Glomerular endothelial cell (primary cell): ENCODE results near the gene CDRT15. TPM values are rescaled to one million over a fixed set of nuclear protein-coding genes. Genes with fewer than 3 reads are reported as not detected.
"Not testable (repeated sequence)": the region's sequence is repeated elsewhere in the genome, so short reads cannot be mapped to it uniquely, and the experiment has no call there.

Experiments
- DNase-seq: peaks from one replicate; pipeline ENCODE4 v3.0.0-alpha.2; 2011; ENCODE audit warnings: low read depth, low spot score; ENCODE audit errors: extremely low read depth
- total RNA-seq: library from RNA; depleted of rRNA; stranded (reverse); fragments of >200 nt; gene quantifications from 2 replicates; pipeline ENCODE4 v1.2.3, GENCODE V29; 2015

The CDRT15 gene
- total RNA-seq, 1 donor from 2014 or later = not detected

GRCh38 chr17:14209215-14209614 is 27.4 kb downstream of the CDRT15 start:
- no peak for DNase-seq

- no peak for DNase-seq
Measured at GRCh38 chr17:14207791-14208190, 28.9 kb downstream of the CDRT15 start.

GRCh38 chr17:14206891-14207290 is 29.8 kb downstream of the CDRT15 start:
- no peak for DNase-seq

- DNase-seq = no peak
Measured at GRCh38 chr17:14205992-14206461, 30.6 kb downstream of the CDRT15 start.

GRCh38 chr17:14205380-14205779 is 31.3 kb downstream of the CDRT15 start:
- DNase-seq = no peak

- no peak for DNase-seq
Measured at GRCh38 chr17:14204546-14204945, 32.1 kb downstream of the CDRT15 start.

GRCh38 chr17:14204084-14204483 is 32.6 kb downstream of the CDRT15 start:
- DNase-seq = no peak

- no peak for DNase-seq
Measured at GRCh38 chr17:14203388-14203787, 33.3 kb downstream of the CDRT15 start.

GRCh38 chr17:14202388-14203166 is 34.1 kb downstream of the CDRT15 start:
- no peak for DNase-seq

GRCh38 chr17:14201988-14202380 is 34.7 kb downstream of the CDRT15 start:
- no peak for DNase-seq

GRCh38 chr17:14201021-14201987 is 35.4 kb downstream of the CDRT15 start:
- DNase-seq = no peak

- DNase-seq = no peak
Measured at GRCh38 chr17:14200354-14200753, 36.3 kb downstream of the CDRT15 start.

- DNase-seq = no peak
Measured at GRCh38 chr17:14199601-14200000, 37.1 kb downstream of the CDRT15 start.

- no peak for DNase-seq
Measured at GRCh38 chr17:14198575-14198974, 38.1 kb downstream of the CDRT15 start.

- DNase-seq = no peak
Measured at GRCh38 chr17:14198013-14198412, 38.6 kb downstream of the CDRT15 start.

GRCh38 chr17:14197586-14197985 is 39.1 kb downstream of the CDRT15 start:
- DNase-seq = no peak

- DNase-seq = no peak
Measured at GRCh38 chr17:14197057-14197456, 39.6 kb downstream of the CDRT15 start.

GRCh38 chr17:14196377-14196997 is 40.2 kb downstream of the CDRT15 start:
- no peak for DNase-seq

- not testable (repeated sequence) for DNase-seq
Measured at GRCh38 chr17:14192636-14193344, 43.9 kb downstream of the CDRT15 start.

- DNase-seq = not testable (repeated sequence)
Measured at GRCh38 chr17:14192039-14192438, 44.6 kb downstream of the CDRT15 start.
